Prostate gland (tissue), 2 donors: ENCODE data around the gene ZNF627.

Experiments used
- POLR2AphosphoS5 ChIP-seq: sonication (generic); formaldehyde crosslinking; IDR thresholded peaks from one replicate; pipeline ENCODE4 v1.6.1; 2017; ENCODE audit warnings: antibody characterized with exemption
- TF ChIP-seq, protein P1 (sequence below), 4 experiments: fragments of 200-600 bp in 2 of 4; fragments of 450-650 bp in 2 of 4; sonication (generic) in 2 of 4; IDR thresholded peaks; 1 replicate in 3 of 4; 2 replicates in 1 of 4; pipeline ENCODE4 v1.5.1; 2016 to 2019; ENCODE audit warnings: antibody characterized with exemption in 4 of 4, mild to moderate bottlenecking in 2 of 4, moderate library complexity in 2 of 4

DNA sequence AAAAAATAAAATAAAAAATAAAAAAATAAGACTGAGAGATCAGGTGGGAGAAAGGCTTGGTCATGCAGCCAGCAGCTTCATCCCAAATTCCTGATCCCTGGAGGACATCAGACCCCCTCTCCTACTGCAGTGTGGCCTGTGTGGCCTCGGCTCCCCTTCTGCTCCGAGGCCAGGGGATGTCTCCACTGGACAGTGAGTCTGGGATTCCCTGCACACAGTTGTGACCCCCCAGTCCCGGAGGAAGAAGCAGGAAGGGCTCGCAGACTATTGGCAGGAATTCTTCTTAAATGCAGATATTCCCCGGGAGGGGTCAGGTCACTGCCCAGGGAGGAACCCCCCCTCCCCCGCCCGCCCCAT, 41.9 kb downstream of the ZNF627 start:
- TF ChIP-seq, protein P1, sequence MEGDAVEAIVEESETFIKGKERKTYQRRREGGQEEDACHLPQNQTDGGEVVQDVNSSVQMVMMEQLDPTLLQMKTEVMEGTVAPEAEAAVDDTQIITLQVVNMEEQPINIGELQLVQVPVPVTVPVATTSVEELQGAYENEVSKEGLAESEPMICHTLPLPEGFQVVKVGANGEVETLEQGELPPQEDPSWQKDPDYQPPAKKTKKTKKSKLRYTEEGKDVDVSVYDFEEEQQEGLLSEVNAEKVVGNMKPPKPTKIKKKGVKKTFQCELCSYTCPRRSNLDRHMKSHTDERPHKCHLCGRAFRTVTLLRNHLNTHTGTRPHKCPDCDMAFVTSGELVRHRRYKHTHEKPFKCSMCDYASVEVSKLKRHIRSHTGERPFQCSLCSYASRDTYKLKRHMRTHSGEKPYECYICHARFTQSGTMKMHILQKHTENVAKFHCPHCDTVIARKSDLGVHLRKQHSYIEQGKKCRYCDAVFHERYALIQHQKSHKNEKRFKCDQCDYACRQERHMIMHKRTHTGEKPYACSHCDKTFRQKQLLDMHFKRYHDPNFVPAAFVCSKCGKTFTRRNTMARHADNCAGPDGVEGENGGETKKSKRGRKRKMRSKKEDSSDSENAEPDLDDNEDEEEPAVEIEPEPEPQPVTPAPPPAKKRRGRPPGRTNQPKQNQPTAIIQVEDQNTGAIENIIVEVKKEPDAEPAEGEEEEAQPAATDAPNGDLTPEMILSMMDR (IDR thresholded peaks at IDR 0.05), result no peak
- no peak for TF ChIP-seq POLR2AphosphoS5
